Skeletal muscle tissue (tissue), 4 donors: ENCODE measurements around the gene INSL3. TPM values are rescaled to one million over a fixed set of nuclear protein-coding genes. Genes with fewer than 3 reads are reported as not detected.

ENCODE experiments used
- H3K27ac ChIP-seq: one replicate; pipeline ENCODE4 v1.7.0; 2013; ENCODE audit warnings: mild to moderate bottlenecking, low read depth, low read length, inconsistent platforms
- H3K27me3 ChIP-seq, 3 donors: one replicate each; pipeline ENCODE4 v1.7.0; 2013; ENCODE audit warnings: low read length in 3 of 3; ENCODE audit not compliant: control insufficient read depth in 3 of 3, insufficient read depth in 3 of 3
- H3K36me3 ChIP-seq, 3 donors: one replicate each; pipeline ENCODE4 v1.7.0; 2013; ENCODE audit warnings: low read length in 3 of 3; ENCODE audit not compliant: control insufficient read depth in 3 of 3, insufficient read depth in 3 of 3
- H3K4me1 ChIP-seq, 3 donors: one replicate each; pipeline ENCODE4 v1.7.0; 2013; ENCODE audit warnings: low read length in 3 of 3, mild to moderate bottlenecking in 3 of 3; ENCODE audit not compliant: control insufficient read depth in 3 of 3, insufficient read depth in 3 of 3
- H3K4me3 ChIP-seq, 3 donors: one replicate each; pipeline ENCODE4 v1.7.0; 2013; ENCODE audit warnings: low read length in 3 of 3
- H3K9ac ChIP-seq, 3 donors: one replicate each; pipeline ENCODE4 v1.7.0; 2013; ENCODE audit warnings: low read length in 3 of 3, mild to moderate bottlenecking in 3 of 3, moderate library complexity in 2 of 3, low read depth in 1 of 3
- H3K9me3 ChIP-seq, 3 donors: one replicate each; pipeline ENCODE4 v1.7.0; 2013; ENCODE audit warnings: low read length in 3 of 3; ENCODE audit not compliant: control insufficient read depth in 3 of 3
- total RNA-seq: library from RNA; depleted of rRNA; stranded (reverse); fragments of >200 nt; gene quantifications from one replicate; pipeline ENCODE4 v1.2.3, GENCODE V29; 2014
- donor health status: Osteomylitis.

The INSL3 gene
- total RNA-seq, 1 donor from 2014 or later = not detected

- H3K9me3 ChIP-seq = no peaks in the 10 kb centered on the region
- no peak overlapping the region for H3K4me3 ChIP-seq
- peaks cover 24 to 47% (median 30%) of the 10 kb centered on the region in 3 donors for H3K27me3 ChIP-seq
- no peak overlapping the region for H3K27ac ChIP-seq
- H3K4me1 ChIP-seq = peaks cover 0 to 3% (median 0%) of the 10 kb centered on the region in 3 donors
- no peaks in the 10 kb centered on the region for H3K36me3 ChIP-seq
- H3K9ac ChIP-seq = no peak overlapping the region
These were observed 24.8 kb upstream of the INSL3 start for GRCh38 chr19:17846146-17846545.

- no peak overlapping the region for H3K9ac ChIP-seq
- H3K27ac ChIP-seq = no peak overlapping the region
- no peak overlapping the region for H3K4me3 ChIP-seq
- peaks cover 0 to 3% (median 0%) of the 10 kb centered on the region in 3 donors for H3K4me1 ChIP-seq
- no peaks in the 10 kb centered on the region for H3K36me3 ChIP-seq
- no peaks in the 10 kb centered on the region for H3K9me3 ChIP-seq
- H3K27me3 ChIP-seq = peaks cover 30 to 62% (median 44%) of the 10 kb centered on the region in 3 donors
These were observed 22.7 kb upstream of the INSL3 start for GRCh38 chr19:17843908-17844490.

GRCh38 chr19:17843292-17843827 is 22.0 kb upstream of the INSL3 start:
- peaks cover 30 to 60% (median 45%) of the 10 kb centered on the region in 3 donors for H3K27me3 ChIP-seq
- no peak overlapping the region for H3K9ac ChIP-seq
- H3K27ac ChIP-seq = no peak overlapping the region
- no peak overlapping the region for H3K4me3 ChIP-seq
- H3K9me3 ChIP-seq = no peaks in the 10 kb centered on the region
- peaks cover 0 to 3% (median 0%) of the 10 kb centered on the region in 3 donors for H3K4me1 ChIP-seq
- no peaks in the 10 kb centered on the region for H3K36me3 ChIP-seq

GRCh38 chr19:17842663-17843291 is 21.5 kb upstream of the INSL3 start:
- H3K36me3 ChIP-seq = no peaks in the 10 kb centered on the region
- H3K27me3 ChIP-seq = peaks cover 30 to 59% (median 45%) of the 10 kb centered on the region in 3 donors
- H3K4me3 ChIP-seq = no peak overlapping the region
- no peak overlapping the region for H3K27ac ChIP-seq
- H3K9ac ChIP-seq = no peak overlapping the region
- H3K9me3 ChIP-seq = no peaks in the 10 kb centered on the region
- no peaks in the 10 kb centered on the region for H3K4me1 ChIP-seq

GRCh38 chr19:17841810-17842662 is 20.7 kb upstream of the INSL3 start:
- Histone ChIP-seq H3K36me3 (no peaks in the 10 kb centered on the region), H3K4me3 (no peak overlapping the region), H3K27ac (no peak overlapping the region), H3K27me3 (peaks cover 30 to 59% (median 45%) of the 10 kb centered on the region in 3 donors), H3K4me1 (no peaks in the 10 kb centered on the region), H3K9me3 (no peaks in the 10 kb centered on the region), H3K9ac (no peak overlapping the region)

GRCh38 chr19:17841371-17841809 is 20.1 kb upstream of the INSL3 start:
- Histone ChIP-seq H3K9me3 (no peaks in the 10 kb centered on the region), H3K4me1 (no peaks in the 10 kb centered on the region), H3K4me3 (no peak overlapping the region), H3K36me3 (no peaks in the 10 kb centered on the region), H3K27me3 (peaks cover 30 to 57% (median 48%) of the 10 kb centered on the region in 3 donors), H3K27ac (no peak overlapping the region), H3K9ac (no peak overlapping the region)

GRCh38 chr19:17840019-17840418 is 18.7 kb upstream of the INSL3 start:
- H3K9ac ChIP-seq = no peak overlapping the region
- no peak overlapping the region for H3K27ac ChIP-seq
- H3K4me3 ChIP-seq = no peak overlapping the region
- no peaks in the 10 kb centered on the region for H3K9me3 ChIP-seq
- no peaks in the 10 kb centered on the region for H3K36me3 ChIP-seq
- H3K27me3 ChIP-seq = peaks cover 38 to 60% (median 56%) of the 10 kb centered on the region in 3 donors
- H3K4me1 ChIP-seq = no peaks in the 10 kb centered on the region

GRCh38 chr19:17837972-17838371 is 16.7 kb upstream of the INSL3 start:
- no peak overlapping the region for H3K9ac ChIP-seq
- peaks cover 0 to under 1% (median 0%) of the 10 kb centered on the region in 3 donors for H3K36me3 ChIP-seq
- H3K9me3 ChIP-seq = no peaks in the 10 kb centered on the region
- no peaks in the 10 kb centered on the region for H3K4me1 ChIP-seq
- H3K4me3 ChIP-seq = no peak overlapping the region
- H3K27ac ChIP-seq = no peak overlapping the region
- H3K27me3 ChIP-seq = peaks cover 37 to 49% (median 46%) of the 10 kb centered on the region in 3 donors

- Histone ChIP-seq H3K4me1 (no peaks in the 10 kb centered on the region), H3K27ac (no peak overlapping the region), H3K9ac (no peak overlapping the region), H3K9me3 (no peaks in the 10 kb centered on the region), H3K27me3 (peaks cover 43 to 50% (median 45%) of the 10 kb centered on the region in 3 donors), H3K4me3 (no peak overlapping the region), H3K36me3 (peaks cover 0 to 2% (median 0%) of the 10 kb centered on the region in 3 donors)
These were observed 15.2 kb upstream of the INSL3 start for GRCh38 chr19:17836530-17836929.
